K562 (cell line): ENCODE data around the gene AGAP3. TPM values are rescaled to one million over a fixed set of nuclear protein-coding genes. Genes with fewer than 3 reads are reported as not detected.
A peak's percentile ranks its signal among the peaks of the same experiment; 100 is the strongest.

Experiments
- BRCA1 ChIP-seq, 2 experiments: fragments of 450-650 bp in 1 of 2; sonication (generic) in 1 of 2; formaldehyde crosslinking in 1 of 2; IDR thresholded peaks; 2 replicates each; pipeline versions ENCODE4 v1.5.0 to v1.6.1; 2017 to 2020; ENCODE audit warnings: mild to moderate bottlenecking in 1 of 2, missing genetic modification reagents in 1 of 2
- EGR1 ChIP-seq: fragments of 450-650 bp; conservative IDR thresholded peaks from 2 replicates; pipeline ENCODE4 v1.6.1; 2017; ENCODE audit warnings: mild to moderate bottlenecking
- FOXJ3 ChIP-seq: sonication (generic); formaldehyde crosslinking; IDR thresholded peaks from 2 replicates; pipeline ENCODE4 v1.4.0; 2020; ENCODE audit warnings: mild to moderate bottlenecking, missing genetic modification reagents
- HDAC3 ChIP-seq: fragments of 450-650 bp; IDR thresholded peaks from 2 replicates; pipeline ENCODE4 v1.6.1; 2018; ENCODE audit warnings: borderline replicate concordance, mild to moderate bottlenecking, moderate library complexity; ENCODE audit not compliant: partially characterized antibody
- HMG20B ChIP-seq: fragments of 250-450 bp; sonication (Bioruptor Pico); IDR thresholded peaks from 2 replicates; pipeline ENCODE4 v1.5.0; 2021; ENCODE audit warnings: mild to moderate bottlenecking
- HSF4 ChIP-seq: fragments of 250-450 bp; sonication (Bioruptor Pico); IDR thresholded peaks from 2 replicates; pipeline ENCODE4 v2.1.2; 2022; ENCODE audit warnings: mild to moderate bottlenecking, moderate library complexity, borderline replicate concordance
- KHSRP ChIP-seq: fragments of 450-650 bp; IDR thresholded peaks from 2 replicates; pipeline ENCODE4 v1.6.1; 2017
- MTA3 ChIP-seq: fragments of 450-650 bp; formaldehyde crosslinking; IDR thresholded peaks from 2 replicates; pipeline ENCODE4 v1.6.1; 2017; ENCODE audit warnings: mild to moderate bottlenecking, borderline replicate concordance
- NCOA1 ChIP-seq: fragments of 450-650 bp; IDR thresholded peaks from 2 replicates; pipeline ENCODE4 v1.6.1; 2016; ENCODE audit warnings: low read depth
- NUFIP1 ChIP-seq: fragments of 450-650 bp; IDR thresholded peaks from 2 replicates; pipeline ENCODE4 v1.6.1; 2018; ENCODE audit not compliant: partially characterized antibody
- PCBP1 ChIP-seq: fragments of 200-400 bp; formaldehyde crosslinking; IDR thresholded peaks from 2 replicates; pipeline ENCODE4 v1.6.1; 2018; ENCODE audit warnings: mild to moderate bottlenecking, low read depth, low read length; ENCODE audit not compliant: poor library complexity, severe bottlenecking
- POLR2AphosphoS5 ChIP-seq: IDR thresholded peaks from 2 replicates; pipeline ENCODE4 v1.6.1; 2011; ENCODE audit warnings: mild to moderate bottlenecking, low read depth, low read length, moderate library complexity; ENCODE audit not compliant: control insufficient read depth, insufficient read depth
- POLR3A ChIP-seq: IDR thresholded peaks from 2 replicates; pipeline ENCODE4 v1.6.1; 2011; ENCODE audit warnings: borderline replicate concordance, mild to moderate bottlenecking, moderate library complexity; ENCODE audit not compliant: insufficient read length, insufficient read depth; ENCODE audit errors: extremely low read depth
- PTBP1 ChIP-seq: fragments of 200-400 bp; formaldehyde crosslinking; IDR thresholded peaks from 2 replicates; pipeline ENCODE4 v1.6.1; 2017; ENCODE audit warnings: low read depth, low read length
- RFX1 ChIP-seq: fragments of 450-650 bp; IDR thresholded peaks from 2 replicates; pipeline ENCODE4 v1.6.1; 2016; ENCODE audit warnings: mild to moderate bottlenecking, moderate library complexity
- SRSF1 ChIP-seq: fragments of 200-400 bp; formaldehyde crosslinking; IDR thresholded peaks from 2 replicates; pipeline ENCODE4 v1.6.1; 2017; ENCODE audit warnings: mild to moderate bottlenecking, low read depth, low read length, moderate library complexity
- TARDBP ChIP-seq: fragments of 450-650 bp; IDR thresholded peaks from 2 replicates; pipeline ENCODE4 v1.6.1; 2016
- TSC22D4 ChIP-seq: fragments of 450-650 bp; IDR thresholded peaks from 2 replicates; pipeline ENCODE4 v1.6.1; 2016; ENCODE audit warnings: missing genetic modification characterization, missing biosample characterization, control low read depth
- ZKSCAN3 ChIP-seq: fragments of 250-450 bp; sonication (Bioruptor Pico); IDR thresholded peaks from 2 replicates; pipeline ENCODE4 v1.4.0; 2020
- ZNF124 ChIP-seq: sonication (generic); formaldehyde crosslinking; IDR thresholded peaks from 2 replicates; pipeline ENCODE4 v1.8.1; 2022; ENCODE audit warnings: missing genetic modification reagents
- ZNF324 ChIP-seq: fragments of 250-450 bp; sonication (Bioruptor Pico); IDR thresholded peaks from 2 replicates; pipeline ENCODE4 v1.4.0; 2020; ENCODE audit warnings: mild to moderate bottlenecking
- ZNF41 ChIP-seq: fragments of 250-450 bp; sonication (Bioruptor Pico); conservative IDR thresholded peaks from 2 replicates; pipeline ENCODE4 v1.4.0; 2020; ENCODE audit warnings: mild to moderate bottlenecking
- ZNF561 ChIP-seq: fragments of 450-650 bp; formaldehyde crosslinking; conservative IDR thresholded peaks from 2 replicates; pipeline ENCODE4 v1.4.0; 2020; ENCODE audit warnings: mild to moderate bottlenecking, moderate library complexity
- ZNF586 ChIP-seq: fragments of 450-650 bp; formaldehyde crosslinking; conservative IDR thresholded peaks from 2 replicates; pipeline ENCODE4 v1.4.0; 2020; ENCODE audit warnings: mild to moderate bottlenecking, moderate library complexity
- polyA plus RNA-seq, 8 experiments: library from polyadenylated mRNA; depleted of rRNA in 4 of 8; stranded (reverse) in 5 of 8; unstranded in 3 of 8; fragments of >200 nt; fragmentation: Nextera tagmentation in 2 of 8; fragmentation: Illumina TruSeq in 1 of 8; extraction: Ambion mirVana in 2 of 8; extraction: Trizol in 1 of 8; gene quantifications; 2 replicates each; pipeline versions ENCODE4 v1.2.1 to v1.2.3, GENCODE V29; 2011 to 2014; ENCODE audit warnings: inconsistent platforms in 1 of 8, missing spikeins in 1 of 8
- total RNA-seq, 7 experiments: library from RNA; depleted of rRNA in 6 of 7; stranded (reverse); fragments of >200 nt in 6 of 7; fragmentation: Illumina TruSeq in 2 of 7; extraction: Trizol in 2 of 7; gene quantifications; 2 replicates each; pipeline versions ENCODE4 v1.2.1 to v1.2.3, GENCODE V29; 2011 to 2021; ENCODE audit warnings: low replicate concordance in 1 of 7
- TF ChIP-seq, protein P1 (sequence below), 2 experiments: fragments of 150-350 bp in 1 of 2; IDR thresholded peaks; 2 replicates each; pipeline ENCODE4 v1.6.1; 2012 to 2016; ENCODE audit warnings: low read depth in 2 of 2, low read length in 2 of 2, mild to moderate bottlenecking in 1 of 2, moderate library complexity in 1 of 2
- TF ChIP-seq, protein P2 (sequence below), 2 experiments: fragments of 450-650 bp in 1 of 2; sonication (generic) in 1 of 2; formaldehyde crosslinking; conservative IDR thresholded peaks; 2 replicates each; pipeline versions ENCODE4 v1.4.0 to v1.8.1; 2020 to 2022; ENCODE audit warnings: mild to moderate bottlenecking in 1 of 2, missing genetic modification reagents in 1 of 2
- TF ChIP-seq, protein P3 (sequence below): fragments of 450-650 bp; formaldehyde crosslinking; IDR thresholded peaks from 2 replicates; pipeline ENCODE4 v1.4.0; 2022; ENCODE audit warnings: mild to moderate bottlenecking, moderate library complexity

Gene AGAP3
- total and polyA plus RNA-seq, 9 of the 15 experiments (the other 6 are each of a cell fraction or from before 2014, with no cell fraction given) = 3.4 to 208 (median 62.2) TPM

DNA sequence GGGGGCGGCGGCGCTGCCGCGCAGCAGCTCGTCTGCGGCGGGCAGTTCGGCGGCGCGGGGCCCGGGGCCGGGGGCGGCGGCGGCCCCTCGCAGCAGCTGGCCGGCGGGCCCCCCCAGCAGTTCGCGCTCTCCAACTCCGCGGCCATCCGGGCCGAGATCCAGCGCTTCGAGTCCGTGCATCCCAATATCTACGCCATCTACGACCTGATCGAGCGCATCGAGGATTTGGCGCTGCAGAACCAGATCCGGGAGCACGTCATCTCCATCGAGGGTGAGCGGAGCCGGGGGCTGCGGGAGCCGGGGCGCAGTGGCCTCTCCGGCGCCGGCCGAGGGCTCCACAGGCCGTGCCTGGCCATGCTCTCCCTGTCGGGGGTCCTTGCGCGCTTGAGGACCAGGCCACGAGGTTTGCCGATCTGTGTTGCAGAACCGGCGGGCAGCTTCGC lies 548 bp downstream of the AGAP3 start (continued):
- TF ChIP-seq, protein P1, sequence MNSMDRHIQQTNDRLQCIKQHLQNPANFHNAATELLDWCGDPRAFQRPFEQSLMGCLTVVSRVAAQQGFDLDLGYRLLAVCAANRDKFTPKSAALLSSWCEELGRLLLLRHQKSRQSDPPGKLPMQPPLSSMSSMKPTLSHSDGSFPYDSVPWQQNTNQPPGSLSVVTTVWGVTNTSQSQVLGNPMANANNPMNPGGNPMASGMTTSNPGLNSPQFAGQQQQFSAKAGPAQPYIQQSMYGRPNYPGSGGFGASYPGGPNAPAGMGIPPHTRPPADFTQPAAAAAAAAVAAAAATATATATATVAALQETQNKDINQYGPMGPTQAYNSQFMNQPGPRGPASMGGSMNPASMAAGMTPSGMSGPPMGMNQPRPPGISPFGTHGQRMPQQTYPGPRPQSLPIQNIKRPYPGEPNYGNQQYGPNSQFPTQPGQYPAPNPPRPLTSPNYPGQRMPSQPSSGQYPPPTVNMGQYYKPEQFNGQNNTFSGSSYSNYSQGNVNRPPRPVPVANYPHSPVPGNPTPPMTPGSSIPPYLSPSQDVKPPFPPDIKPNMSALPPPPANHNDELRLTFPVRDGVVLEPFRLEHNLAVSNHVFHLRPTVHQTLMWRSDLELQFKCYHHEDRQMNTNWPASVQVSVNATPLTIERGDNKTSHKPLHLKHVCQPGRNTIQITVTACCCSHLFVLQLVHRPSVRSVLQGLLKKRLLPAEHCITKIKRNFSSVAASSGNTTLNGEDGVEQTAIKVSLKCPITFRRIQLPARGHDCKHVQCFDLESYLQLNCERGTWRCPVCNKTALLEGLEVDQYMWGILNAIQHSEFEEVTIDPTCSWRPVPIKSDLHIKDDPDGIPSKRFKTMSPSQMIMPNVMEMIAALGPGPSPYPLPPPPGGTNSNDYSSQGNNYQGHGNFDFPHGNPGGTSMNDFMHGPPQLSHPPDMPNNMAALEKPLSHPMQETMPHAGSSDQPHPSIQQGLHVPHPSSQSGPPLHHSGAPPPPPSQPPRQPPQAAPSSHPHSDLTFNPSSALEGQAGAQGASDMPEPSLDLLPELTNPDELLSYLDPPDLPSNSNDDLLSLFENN (IDR thresholded peaks at IDR 0.05; ENCODE audit: low read depth in 2 of 2, low read length in 2 of 2) = no peak
- no peak for TF ChIP-seq ZNF561 (CRISPR knock-in tag)
- TF ChIP-seq PTBP1 = 0 out of 2 replicates have a peak, but pooled peaks have one; percentile 11
- no peak for TF ChIP-seq SRSF1
- TF ChIP-seq MTA3 = 0 out of 2 replicates have a peak, but pooled peaks have one; percentile 24
- TF ChIP-seq ZNF41 (CRISPR knock-in tag) = no peak
- TF ChIP-seq FOXJ3 (CRISPR knock-in tag) = no peak
- TF ChIP-seq TSC22D4 = no peak
- TF ChIP-seq HDAC3 = no peak
- no peak for TF ChIP-seq HSF4 (CRISPR knock-in tag)
- TF ChIP-seq, protein P2, sequence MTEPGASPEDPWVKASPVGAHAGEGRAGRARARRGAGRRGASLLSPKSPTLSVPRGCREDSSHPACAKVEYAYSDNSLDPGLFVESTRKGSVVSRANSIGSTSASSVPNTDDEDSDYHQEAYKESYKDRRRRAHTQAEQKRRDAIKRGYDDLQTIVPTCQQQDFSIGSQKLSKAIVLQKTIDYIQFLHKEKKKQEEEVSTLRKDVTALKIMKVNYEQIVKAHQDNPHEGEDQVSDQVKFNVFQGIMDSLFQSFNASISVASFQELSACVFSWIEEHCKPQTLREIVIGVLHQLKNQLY (CRISPR knock-in tag; conservative IDR thresholded peaks at IDR 0.05) = no peak; a peak in 1 of 4 replicates
- TF ChIP-seq ZKSCAN3 = no peak
- no peak for TF ChIP-seq EGR1
- 0 out of 2 replicates have a peak, but pooled peaks have one; percentile 19 for TF ChIP-seq ZNF124 (CRISPR knock-in tag)
- no peak for TF ChIP-seq HMG20B (CRISPR knock-in tag)
- TF ChIP-seq KHSRP = no peak
- TF ChIP-seq TARDBP = no peak
- no peak for TF ChIP-seq POLR3A
- TF ChIP-seq ZNF324 = no peak
- TF ChIP-seq, protein P3, sequence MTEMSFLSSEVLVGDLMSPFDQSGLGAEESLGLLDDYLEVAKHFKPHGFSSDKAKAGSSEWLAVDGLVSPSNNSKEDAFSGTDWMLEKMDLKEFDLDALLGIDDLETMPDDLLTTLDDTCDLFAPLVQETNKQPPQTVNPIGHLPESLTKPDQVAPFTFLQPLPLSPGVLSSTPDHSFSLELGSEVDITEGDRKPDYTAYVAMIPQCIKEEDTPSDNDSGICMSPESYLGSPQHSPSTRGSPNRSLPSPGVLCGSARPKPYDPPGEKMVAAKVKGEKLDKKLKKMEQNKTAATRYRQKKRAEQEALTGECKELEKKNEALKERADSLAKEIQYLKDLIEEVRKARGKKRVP = no peak
- no peak for TF ChIP-seq RFX1
- no peak for TF ChIP-seq BRCA1 (IDR thresholded peaks at IDR 0.05)
- TF ChIP-seq BRCA1 (CRISPR knock-in tag; IDR thresholded peaks at IDR 0.05) = no peak
- TF ChIP-seq NUFIP1 = no peak
- TF ChIP-seq PCBP1 = peak; percentile 7
- TF ChIP-seq ZNF586 (CRISPR knock-in tag) = no peak
- TF ChIP-seq NCOA1 = no peak
- no peak for TF ChIP-seq POLR2AphosphoS5
